Breast epithelium (tissue), 3 donors: Measurements from ENCODE around the gene NOX5.

Experiments
- POLR2A ChIP-seq: fragments of 450-650 bp; IDR thresholded peaks from one replicate; pipeline ENCODE4 v1.6.1; 2016; ENCODE audit warnings: antibody characterized with exemption, mild to moderate bottlenecking, moderate library complexity
- POLR2AphosphoS5 ChIP-seq, 3 donors: sonication (generic); formaldehyde crosslinking; IDR thresholded peaks; one replicate each; pipeline ENCODE4 v1.6.1; 2017; ENCODE audit warnings: antibody characterized with exemption in 3 of 3
- TF ChIP-seq, protein P1 (sequence below), 3 donors: fragments of 450-650 bp; IDR thresholded peaks; one replicate each; pipeline ENCODE4 v1.5.1; 2016 to 2017; ENCODE audit warnings: antibody characterized with exemption in 3 of 3, mild to moderate bottlenecking in 3 of 3, moderate library complexity in 3 of 3

- TF ChIP-seq, protein P1, sequence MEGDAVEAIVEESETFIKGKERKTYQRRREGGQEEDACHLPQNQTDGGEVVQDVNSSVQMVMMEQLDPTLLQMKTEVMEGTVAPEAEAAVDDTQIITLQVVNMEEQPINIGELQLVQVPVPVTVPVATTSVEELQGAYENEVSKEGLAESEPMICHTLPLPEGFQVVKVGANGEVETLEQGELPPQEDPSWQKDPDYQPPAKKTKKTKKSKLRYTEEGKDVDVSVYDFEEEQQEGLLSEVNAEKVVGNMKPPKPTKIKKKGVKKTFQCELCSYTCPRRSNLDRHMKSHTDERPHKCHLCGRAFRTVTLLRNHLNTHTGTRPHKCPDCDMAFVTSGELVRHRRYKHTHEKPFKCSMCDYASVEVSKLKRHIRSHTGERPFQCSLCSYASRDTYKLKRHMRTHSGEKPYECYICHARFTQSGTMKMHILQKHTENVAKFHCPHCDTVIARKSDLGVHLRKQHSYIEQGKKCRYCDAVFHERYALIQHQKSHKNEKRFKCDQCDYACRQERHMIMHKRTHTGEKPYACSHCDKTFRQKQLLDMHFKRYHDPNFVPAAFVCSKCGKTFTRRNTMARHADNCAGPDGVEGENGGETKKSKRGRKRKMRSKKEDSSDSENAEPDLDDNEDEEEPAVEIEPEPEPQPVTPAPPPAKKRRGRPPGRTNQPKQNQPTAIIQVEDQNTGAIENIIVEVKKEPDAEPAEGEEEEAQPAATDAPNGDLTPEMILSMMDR (IDR thresholded peaks at IDR 0.05): no peak
- TF ChIP-seq POLR2AphosphoS5 (IDR thresholded peaks at IDR 0.05) (no peak), POLR2A (no peak)
Measured at GRCh38 chr15:69008056-69008455, 6.4 kb upstream of the NOX5 start.
